Myocyte (in vitro differentiated cells): Measurements from ENCODE around the gene PSMB7. TPM values are rescaled to one million over a fixed set of nuclear protein-coding genes. Genes with fewer than 3 reads are reported as not detected.
A peak's percentile ranks its signal among the peaks of the same experiment; 100 is the strongest.

ENCODE experiments used
- DNase-seq: peaks from one replicate; pipeline ENCODE4 v3.0.0-alpha.2; 2012; ENCODE audit warnings: low read depth
- total RNA-seq: library from RNA; depleted of rRNA; stranded (reverse); fragments of >200 nt; gene quantifications from 2 replicates; pipeline ENCODE4 v1.2.3, GENCODE V29; 2014

PSMB7 gene
- total RNA-seq, 1 donor from 2014 or later, result 263 TPM

DNA sequence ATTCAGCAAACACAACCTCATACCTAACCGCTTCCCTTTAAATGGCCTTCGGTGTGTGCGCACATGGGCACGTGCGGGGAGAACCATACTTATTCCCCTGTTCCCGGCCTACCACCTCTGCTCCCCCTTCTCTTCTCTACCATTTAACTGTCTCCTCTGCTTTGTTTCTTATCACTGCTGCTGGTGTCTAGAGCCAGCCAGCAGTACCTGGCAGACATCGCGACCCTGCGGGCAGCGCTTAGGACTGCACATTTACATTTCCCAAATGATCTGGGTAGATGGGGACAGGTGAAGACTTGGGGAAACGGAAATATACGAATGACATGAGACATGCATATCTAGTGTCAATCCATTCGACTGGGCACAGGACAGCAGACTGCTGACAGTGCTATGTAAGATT, 56.6 kb downstream of the PSMB7 start:
- no peak for DNase-seq

DNA sequence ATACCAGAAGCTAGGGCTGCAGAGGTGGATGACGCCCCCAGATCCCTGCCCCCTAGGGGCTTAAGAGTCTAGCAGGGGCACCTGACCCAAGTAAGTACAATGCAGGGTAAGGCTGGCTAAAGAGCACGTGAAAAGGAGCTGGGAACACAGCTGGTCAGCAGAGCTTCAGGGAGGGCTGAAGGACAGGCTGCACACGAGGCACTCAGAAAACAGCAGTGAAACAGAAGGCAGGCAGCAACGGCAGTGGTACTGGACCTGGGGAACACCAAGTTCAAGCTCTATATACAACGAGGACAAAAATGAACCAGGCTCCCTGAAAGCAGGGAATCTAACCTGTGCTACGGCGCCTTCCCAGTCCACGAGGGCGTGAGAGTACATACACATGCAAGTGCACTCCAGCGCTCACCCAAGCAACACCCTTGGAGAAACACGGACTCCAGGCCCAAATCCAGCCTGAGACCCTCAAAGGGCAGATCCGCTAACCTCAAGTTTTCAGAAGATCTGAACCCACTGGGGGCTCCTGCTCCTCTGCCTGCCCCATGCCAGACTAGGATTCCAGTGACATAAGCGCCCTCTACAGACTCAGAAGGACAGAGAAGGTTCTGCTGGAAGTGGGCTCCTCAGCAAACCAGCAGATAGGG, 57.4 kb downstream of the PSMB7 start:
- DNase-seq, result no peak

GRCh38 chr9:124356745-124357390, 58.4 kb downstream of the PSMB7 start:
- DNase-seq, result no peak

DNA sequence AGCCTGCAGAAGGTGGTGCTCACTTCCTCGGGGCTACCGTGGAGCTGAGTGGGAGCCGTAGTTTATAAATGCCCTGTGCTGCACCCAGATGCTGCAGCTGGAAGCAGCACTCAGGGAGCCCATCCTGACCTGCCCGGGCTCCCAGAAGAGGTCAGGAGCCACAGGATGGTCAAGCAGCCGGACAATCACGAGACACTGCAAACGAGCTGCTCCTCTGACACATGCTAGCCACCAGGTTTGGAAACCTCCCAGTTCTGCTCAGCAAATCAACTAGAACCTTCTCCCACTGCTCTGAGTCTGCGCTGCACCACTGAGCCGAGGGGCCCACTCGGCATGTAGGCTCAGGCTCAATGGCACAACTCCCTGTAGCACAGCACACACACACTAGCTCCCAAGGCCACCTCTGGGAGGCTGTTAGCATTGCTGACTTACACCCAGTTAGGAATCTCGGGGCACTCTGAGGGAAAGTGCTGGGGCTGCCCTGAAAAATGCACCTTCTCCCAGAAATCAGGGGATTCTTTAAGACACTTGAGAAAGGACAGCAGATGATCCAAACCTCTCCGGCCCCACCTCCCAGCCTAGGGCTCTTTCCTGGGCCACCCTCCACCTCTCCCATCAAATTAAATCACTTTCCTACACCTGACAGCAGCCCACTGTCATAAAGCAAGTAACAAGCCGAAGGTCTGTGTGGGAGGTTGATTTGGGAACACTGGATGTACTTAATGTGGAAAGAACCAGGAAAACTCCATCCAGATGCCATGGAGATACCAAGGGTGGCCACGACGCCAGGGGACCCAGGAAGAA, 59.1 kb downstream of the PSMB7 start:
- DNase-seq, result no peak

DNA sequence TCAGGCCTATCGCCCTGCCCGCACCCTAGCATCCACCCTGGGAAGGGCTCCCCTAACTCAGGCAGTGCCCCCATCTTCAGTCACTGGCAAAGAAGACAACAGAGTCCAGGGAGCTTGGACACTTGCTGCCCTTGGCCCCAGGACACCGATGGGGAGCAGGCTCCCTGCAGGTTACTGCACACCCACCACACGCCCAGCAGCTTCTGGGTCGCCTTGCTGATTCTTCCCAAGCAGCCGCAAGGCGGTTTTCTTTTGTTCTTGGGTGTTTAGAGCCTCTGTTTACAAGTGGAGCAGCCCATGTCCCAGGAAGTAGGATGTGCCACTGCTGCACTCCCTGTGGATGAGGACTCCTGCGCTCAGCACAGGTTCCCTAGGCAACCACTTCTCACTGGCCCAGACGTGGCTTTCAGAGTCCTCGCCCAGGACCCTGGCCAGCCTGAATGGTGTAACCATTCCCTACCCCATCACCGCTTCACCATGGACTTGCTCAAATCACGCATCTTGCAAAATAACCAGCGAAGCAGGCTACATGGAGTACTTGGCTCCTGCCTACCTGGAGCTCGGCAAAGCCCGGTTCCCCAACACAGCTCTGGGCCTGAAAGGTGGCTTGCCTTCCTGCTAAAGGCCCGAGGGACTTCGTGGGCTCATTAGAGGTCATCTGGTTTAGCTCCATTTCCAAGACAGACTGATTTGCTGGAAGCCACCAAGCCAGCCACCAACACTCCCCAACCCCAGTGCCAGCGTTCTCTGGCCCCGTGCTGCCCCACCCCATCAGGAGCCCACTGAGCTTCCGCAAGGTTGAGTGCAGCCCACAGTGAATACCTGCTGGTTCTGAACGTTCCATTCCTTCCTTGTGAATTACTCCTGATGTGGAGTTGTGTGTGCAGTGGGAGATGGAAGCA, 60.0 kb downstream of the PSMB7 start:
- no peak for DNase-seq

DNA sequence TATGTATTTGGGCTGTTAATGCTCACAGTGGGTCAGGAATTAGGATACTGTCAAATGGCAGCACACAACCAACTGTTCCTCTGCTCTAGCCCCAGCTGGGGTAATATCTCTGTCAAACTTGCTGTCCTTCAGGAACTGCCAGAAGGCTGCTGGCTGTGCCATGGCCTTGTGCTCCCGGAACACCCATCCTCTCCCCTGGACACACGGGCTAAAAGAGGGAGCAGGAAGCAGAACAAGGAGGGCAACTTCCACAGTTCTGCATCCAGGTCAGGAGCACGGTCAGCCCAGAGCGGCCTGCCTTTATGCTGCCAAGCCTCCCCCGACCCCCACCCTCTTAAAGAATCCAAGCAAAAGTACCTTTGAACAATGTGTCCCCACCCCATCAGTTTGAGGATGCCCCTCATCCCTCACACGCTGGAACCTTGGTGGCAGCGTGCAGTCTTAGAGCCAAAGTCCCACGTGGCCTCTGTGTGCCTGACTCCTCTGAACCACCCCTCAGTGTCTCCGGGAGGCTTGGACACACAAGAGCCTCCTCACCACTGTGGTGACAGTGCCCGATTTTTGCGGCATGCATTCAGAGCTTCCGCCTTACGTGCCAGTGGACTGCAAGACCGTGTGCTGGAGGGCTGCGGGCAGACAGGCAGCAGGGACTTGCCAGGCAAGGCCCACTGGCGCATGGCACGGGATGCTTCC, 60.8 kb downstream of the PSMB7 start:
- DNase-seq, result no peak

- DNase-seq, result no peak
These were observed 61.4 kb downstream of the PSMB7 start for GRCh38 chr9:124353811-124354274.

DNA sequence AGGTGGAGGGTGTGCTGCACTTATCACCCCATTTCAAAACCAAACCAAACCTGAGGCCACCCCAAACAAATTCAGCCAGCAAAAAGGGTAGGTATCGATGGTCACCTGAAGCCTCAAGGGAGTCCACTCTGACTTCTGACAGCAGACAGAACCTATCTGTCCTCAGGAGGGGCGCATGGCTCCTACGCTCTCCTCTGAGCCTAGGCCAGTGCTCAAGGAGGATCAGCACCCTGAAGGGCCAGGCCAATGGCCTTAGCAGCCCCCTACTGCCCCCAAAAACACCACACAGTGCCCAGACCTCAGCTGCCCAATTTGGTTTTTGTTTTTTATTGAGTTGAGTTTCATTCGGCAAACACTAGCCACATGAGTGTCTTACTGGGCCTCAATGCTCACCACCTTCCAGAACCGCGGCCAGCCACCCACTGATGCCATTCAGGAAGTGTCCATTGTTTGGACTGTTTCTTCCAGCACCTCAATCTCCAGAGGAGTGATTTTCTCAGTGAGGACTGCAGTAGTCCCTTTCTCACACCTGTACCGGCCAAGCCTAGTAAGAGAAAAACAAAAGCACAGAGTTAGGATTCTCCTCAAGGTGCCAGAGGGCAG, 62.0 kb downstream of the PSMB7 start:
- DNase-seq, result no peak

- peak; percentile 62 for DNase-seq
These were observed 62.6 kb downstream of the PSMB7 start for GRCh38 chr9:124352616-124353015.

GRCh38 chr9:124351672-124352468, 63.4 kb downstream of the PSMB7 start:
- DNase-seq, result no peak

DNA sequence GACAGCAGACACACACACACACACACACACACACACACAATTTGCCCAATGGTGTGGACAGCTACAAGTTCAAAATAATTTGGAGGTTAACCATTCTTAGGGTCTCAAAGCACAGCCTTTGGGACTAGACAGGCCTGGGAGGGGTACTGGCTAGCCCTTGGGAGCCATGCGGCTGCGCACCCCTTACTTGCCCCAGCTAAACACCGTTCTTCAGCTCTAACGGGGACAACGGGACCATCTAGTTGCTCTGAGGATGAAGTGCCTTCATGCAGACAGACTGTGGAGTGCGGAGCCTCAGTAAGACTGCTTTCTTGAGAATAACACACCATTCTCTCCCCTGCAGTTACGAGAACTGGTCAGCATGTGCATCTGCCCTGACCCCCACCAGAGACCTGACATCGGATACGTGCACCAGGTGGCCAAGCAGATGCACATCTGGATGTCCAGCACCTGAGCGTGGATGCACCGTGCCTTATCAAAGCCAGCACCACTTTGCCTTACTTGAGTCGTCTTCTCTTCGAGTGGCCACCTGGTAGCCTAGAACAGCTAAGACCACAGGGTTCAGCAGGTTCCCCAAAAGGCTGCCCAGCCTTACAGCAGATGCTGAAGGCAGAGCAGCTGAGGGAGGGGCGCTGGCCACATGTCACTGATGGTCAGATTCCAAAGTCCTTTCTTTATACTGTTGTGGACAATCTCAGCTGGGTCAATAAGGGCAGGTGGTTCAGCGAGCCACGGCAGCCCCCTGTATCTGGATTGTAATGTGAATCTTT, 64.6 kb downstream of the PSMB7 start:
- peak; percentile 84 for DNase-seq

DNA sequence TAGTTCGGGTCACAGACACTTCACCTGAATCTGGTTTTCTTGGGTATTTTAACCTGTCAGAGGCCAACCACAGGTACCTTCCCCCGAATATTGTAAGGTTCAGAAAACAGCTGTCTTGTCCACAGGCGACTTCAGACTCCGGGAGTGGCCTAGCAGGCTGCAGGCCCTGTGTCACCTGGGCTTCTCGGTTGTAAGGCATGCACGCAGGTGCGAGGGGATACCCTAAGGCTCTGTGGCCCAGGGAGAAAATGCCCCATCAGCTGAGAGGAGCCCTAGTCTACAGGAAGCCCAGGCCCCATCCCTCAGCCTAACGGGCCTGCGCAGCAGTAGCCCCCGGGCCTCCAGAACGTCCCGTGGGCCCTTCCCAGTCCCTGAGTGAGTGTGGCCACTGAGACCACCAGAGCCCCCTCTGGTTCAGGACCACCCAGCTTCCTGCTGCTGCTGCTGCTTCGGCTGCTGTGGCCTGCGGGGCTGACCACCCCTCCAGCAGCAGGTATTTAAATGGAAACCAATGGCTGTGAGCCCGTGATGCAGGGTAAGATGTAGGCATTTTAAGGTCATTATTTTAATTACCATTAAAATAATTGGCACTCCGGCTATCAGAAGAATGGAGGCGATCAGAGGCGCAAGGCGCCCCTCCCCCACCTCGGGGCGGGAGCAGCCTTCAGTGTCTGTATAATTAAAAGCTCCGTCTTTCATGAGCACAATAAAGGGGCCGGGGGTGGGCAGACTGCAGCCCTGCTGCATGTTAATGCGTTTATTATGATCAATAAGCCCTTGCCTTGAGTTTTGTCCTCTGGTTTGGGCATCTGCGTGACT, 65.4 kb downstream of the PSMB7 start:
- DNase-seq, result no peak

DNA sequence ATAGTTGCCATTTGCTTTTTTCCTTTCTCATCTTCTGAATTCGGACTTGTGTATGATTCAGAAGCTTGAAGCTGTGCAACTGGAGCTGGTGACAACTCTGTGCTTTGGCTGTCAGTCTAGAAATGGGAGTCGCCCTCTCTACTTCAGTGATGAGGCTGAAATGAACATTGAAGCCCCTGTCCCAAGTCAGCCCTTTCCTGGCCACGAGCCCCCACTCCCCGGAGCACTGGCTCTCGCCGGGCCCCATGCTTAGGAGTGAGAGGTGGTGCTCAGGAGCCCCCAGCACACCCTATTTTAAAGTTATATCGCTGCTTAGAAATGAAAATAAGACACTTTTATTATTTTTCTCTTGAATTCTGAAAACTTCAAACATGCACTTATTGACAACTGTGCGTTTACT, 66.0 kb downstream of the PSMB7 start:
- DNase-seq, result no peak

GRCh38 chr9:124348831-124349230, 66.4 kb downstream of the PSMB7 start:
- DNase-seq, result no peak

GRCh38 chr9:124348363-124348762, 66.9 kb downstream of the PSMB7 start:
- no peak for DNase-seq

- no peak for DNase-seq
These were observed 67.3 kb downstream of the PSMB7 start for GRCh38 chr9:124347968-124348358.

GRCh38 chr9:124347206-124347967, 67.9 kb downstream of the PSMB7 start:
- DNase-seq, result no peak
